ENCODE measurements around the gene CEACAM20.
"Not testable (repeated sequence)": the region's sequence is repeated elsewhere in the genome, so short reads cannot be mapped to it uniquely, and the experiment has no call there.

CEACAM20 gene

DNA sequence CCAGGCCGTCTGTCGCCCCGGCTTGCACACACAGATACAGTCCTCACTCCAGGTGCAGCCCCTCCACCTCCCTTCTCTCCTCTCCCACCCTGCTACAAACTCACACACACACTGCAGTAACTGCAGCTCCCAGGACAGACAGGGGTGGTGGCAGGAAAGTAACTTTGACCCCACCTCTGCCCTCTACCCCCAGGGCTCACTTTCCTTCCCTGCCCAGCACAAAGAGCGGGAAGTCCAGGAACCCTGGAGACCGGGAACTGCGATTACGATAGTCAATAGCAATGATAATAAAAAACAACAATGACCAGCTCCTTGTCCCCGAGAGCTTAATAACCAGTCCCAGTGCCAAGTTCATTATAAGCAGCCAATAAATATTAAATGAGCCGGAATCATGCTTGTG, at the start of gene CEACAM20:
CEACAM20 (minus strand) TSS at position 140 of the 400 bp plus-strand sequence. CDS start 166 bp downstream, outside the sequence.
- no peak for DNase-seq (ENCODE audit: low read depth)

DNA sequence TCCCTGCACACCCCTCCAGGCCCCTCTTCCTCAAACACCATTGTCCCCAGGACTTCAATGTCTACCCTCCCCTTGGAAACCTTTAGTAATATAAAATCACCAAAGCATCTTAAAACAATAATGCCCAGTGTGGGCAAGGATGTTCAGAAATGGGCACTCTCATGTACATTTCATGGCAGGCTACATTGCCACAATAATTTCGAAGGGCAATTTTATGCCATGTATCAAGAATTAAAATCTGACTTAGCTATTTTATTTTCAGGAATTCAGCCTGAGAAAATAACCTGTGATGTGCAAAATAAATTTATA, 48.0 kb upstream of the CEACAM20 start:
- DNase-seq (ENCODE audit: low read depth) = no peak

DNA sequence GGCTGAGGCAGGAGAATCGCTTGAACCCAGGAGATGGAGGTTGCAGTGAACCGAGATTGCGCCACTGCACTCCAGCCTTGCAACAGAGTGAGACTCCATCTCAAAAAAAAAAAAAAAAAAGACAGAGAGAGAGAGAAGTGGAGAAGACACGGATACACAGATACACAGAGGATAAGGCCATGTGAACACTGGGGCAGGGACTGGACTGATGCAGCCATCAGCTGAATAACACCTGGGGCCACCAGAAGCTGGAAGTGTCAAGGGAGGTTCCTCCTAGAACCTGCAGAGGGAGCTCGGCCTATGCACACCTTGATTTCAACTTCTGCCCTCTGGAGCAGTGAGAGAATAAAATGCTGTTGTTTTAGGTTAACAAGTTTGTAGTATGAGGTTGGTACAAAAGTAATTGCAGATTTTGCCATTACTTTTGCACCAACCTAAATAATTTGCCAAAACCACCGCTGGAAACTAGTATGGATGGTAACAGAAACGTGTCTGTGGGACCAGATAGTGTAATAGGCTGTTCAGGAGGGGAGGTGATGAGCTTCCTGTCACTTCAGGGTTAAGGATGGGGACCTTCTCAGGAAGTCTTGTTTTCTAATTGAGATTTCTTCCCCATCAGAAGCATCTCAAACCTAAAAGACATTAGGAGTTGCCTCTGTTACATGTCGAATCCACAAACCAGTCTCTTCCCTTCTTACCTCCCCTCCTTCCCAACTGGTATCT, 47.5 kb upstream of the CEACAM20 start:
- DNase-seq (ENCODE audit: low read depth) = no peak

DNA sequence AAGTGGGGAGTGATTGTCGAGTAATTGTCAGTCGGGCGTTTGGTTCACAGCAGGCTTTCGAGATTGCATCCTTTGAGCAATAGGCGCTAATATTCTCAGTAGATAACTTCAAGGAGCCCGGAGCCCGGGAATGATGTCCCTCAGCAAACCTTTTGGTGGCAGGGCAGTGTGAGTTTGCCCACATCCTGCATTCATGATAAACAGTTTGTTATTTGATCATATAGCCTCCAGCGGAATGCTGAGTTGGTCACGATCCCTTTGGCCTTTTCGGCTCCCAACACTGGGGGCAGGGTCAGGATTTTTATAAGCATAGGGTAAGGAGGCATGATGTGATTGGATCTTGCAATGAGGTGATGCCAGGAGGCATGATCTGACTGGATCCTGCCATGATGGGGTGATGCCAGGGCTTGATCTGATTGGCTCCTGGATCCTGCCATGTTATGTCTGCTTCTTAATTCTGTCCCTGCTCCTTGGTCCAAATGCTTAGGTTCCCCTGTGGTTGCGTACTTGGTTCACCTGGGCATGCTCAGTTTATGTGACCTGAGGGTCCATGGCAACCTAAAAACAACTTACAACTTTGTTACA, 45.7 kb upstream of the CEACAM20 start:
- DNase-seq (ENCODE audit: low read depth) = no peak

DNA sequence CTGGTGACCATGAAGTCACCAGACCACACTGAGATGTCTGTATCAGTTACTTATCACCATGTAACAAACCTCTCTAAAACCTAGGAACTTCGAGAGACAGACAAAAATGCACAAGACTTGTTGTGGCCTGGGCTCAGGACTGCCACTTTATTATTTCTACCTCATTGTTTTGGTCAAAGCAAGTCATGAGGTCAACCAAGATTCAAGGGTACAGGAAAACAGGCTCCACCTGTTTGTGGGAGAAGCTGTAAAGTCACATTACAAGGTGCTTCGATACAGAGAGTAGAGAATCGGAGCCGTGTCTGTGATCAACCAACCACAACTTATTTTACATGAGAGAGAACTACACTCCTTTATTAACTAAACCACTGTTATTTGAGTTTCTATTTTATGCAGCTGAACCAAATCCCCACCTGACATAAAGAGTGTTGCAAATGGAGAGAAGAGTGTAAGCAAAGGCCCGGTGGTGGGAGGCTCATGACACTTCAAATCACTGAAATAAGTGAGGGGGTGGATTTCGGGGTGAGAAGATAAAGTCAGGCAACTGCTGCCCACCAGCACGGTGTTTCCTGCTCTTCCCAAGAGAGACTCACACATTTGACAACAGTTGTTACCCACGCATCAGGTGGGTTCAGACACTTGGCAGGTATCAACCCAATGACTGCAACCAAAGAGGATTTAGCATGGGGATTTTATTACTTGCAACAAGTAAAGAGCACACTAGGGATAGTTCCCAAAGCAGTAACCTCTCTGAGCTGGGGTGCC, 44.9 kb upstream of the CEACAM20 start:
- DNase-seq (ENCODE audit: low read depth) = no peak

DNA sequence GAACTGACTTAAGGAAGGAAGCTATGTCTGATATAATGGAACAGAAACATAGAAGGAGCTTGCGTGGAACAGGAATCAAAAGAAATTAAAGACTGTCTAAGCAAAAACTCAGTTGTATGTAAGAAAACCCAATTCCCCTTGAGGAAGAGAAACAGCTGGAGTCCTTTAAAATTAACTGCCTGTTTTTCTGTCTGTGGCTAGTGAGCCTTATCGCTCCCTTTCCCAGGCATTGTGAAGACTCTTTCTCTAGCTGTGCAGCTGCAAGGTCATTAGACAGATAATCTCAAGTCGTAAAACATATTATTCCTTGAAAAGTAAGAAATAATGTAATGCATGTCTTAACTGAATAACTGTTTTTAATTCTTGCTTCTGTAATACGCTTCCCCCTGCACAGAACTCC, 44.2 kb upstream of the CEACAM20 start:
- DNase-seq (ENCODE audit: low read depth) = no peak

DNA sequence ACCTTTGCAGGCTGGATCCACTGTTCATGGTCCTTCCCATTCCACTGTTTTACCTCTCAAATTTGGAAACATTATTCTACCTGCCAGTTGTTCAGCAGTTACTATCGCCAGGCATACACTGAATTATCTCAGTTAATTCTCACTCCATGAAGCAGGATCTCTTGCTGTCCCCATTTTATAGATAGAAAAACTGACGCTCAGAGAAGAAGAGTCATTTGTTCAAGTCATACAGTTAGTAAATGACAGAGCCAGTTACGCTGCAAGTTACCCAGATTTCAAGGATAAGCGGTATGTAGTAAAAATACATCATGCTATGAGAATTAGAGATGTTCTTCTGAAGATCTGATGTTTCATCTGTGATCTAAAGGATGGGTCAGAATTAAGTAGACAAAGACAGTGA, 43.7 kb upstream of the CEACAM20 start:
- no peak for DNase-seq (ENCODE audit: low read depth)

DNA sequence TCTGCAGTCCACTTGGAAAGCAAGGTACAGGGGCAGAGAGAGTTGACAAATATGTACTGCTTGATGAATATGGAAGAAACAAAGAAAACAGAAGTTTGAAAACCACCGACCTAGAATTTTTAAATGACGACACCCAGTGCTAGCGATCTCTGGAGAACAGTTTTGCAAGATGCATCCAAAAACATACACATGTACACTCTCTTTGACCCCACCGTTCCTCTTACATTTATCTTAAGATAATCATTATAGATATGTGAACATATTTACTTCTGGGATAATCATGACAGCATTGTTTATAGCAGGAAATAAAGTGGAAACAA, 43.1 kb upstream of the CEACAM20 start:
- DNase-seq (ENCODE audit: low read depth) = no peak

DNA sequence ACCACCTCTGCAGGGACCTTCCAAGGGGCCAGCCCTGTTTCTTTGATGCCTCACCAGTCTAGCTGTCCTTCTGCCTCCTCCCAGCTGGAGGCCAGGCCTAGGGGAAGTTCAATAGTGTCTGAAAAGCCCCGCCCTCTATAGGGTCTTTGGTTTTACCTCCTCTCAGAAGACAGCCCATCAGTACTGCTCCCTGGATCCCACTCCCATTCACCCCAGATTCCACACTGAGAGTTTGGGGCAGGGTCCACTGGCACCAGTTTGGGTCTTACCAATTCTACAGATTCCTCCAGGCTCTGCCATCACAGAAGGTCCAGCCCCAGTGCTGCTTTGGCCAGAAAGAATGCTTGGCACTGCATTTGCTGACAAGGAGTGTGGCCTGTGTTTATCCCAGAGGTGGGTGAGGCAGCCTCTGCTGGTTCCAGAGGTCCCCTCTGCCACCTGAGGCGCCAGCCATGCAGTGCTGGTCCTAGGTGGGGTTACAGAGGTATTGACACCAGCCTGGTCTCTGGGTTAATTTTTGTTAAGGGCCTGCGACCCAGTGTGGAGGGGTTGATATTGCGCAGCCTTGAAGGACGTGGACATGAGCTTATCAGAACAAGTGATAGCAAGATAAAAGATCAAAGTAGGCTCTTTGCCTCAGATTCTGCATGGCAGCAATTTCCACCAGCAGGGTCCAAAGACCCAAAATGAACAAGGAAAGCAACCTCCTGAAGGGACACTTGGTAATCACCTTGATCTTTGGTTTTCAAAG, 42.5 kb upstream of the CEACAM20 start:
- DNase-seq (ENCODE audit: low read depth) = no peak

DNA sequence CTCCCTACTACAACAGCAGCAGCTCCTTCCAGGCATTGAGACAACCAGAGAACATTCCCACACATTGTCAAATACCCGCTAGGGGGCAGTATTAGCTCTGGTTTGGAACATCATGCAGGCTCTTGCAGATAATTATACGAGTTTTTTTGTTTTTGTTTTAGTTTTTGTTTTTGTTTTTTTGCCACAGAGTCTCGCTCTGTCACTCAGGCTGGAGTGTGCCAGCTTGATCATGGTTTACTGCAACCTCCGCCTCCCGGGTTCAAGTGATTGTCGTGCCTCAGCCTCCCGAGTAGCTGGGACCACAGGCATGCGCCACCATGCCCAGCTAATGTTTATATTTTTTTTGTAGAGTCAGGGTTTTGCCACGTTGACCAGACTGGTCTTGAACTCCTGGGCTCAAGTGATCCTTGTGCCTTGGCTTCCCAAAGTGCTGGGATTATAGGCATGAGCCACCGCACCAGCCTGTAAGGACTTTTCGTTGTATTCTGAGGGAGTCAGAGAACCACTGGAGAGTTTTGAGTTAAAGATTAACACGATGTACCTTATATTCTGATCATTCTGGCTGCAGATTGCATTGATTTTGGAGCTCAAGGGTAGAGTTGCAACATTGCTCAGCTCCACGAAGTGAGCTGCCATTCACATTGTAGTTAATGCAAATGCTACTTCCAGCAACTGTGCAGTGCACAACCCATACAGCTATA, 41.7 kb upstream of the CEACAM20 start:
- DNase-seq (ENCODE audit: low read depth) = peak; percentile 70

DNA sequence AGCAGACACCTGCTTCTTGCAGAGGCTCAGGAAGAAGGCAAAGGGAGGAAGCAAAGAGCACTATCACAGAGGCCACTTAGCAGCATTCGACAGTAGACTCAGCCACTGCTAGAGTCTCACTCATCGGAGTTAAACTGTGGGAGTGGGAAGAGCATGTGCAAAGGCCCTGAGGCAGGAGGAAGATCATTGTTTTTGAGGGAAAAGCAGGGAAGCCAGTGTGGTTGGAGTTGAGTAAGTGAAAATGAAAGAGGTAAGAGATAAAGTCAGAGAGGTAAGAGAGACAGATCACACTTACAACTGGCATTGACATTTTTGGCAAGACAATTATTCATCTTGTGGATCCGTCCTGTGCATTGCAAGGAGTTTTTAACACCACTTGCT, 41.1 kb upstream of the CEACAM20 start:
- DNase-seq (ENCODE audit: low read depth) = no peak

DNA sequence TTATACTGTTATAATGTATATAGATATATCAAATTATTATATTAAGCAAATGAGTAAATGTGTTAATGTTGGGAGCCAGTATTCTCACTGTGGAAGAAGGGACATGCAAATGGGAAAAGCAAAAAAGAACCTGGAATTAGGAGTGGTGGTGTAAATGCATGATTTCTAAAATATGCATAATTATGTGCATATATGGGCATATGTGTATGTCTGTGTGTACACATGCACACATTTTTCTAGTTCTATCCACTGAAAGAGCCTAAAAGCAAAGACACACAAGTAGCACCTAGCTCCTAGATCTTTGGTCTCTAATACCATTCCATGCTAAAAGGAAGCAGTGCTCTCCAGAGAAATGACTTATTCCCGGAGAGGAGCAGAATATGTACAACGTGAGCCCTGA, 38.3 kb upstream of the CEACAM20 start:
- DNase-seq (ENCODE audit: low read depth) = no peak

DNA sequence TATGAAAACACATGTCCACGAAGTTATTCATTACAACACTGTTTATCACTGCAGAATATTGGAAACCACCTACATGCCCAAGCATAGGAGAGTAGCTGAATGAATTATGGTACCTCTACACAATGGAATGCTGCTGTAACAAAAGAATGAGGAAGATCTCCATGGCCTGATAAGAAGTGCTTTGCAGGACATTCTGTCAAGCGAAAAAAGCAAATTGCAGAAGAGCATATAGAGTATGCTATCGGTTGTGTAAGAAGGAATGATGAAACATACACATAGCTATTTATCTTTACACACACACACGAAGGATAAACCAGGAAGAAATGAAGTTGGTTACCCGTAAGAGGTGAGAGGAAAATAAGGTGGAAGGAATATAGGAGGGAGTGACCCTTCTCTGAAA, 37.5 kb upstream of the CEACAM20 start:
- no peak for DNase-seq (ENCODE audit: low read depth)

DNA sequence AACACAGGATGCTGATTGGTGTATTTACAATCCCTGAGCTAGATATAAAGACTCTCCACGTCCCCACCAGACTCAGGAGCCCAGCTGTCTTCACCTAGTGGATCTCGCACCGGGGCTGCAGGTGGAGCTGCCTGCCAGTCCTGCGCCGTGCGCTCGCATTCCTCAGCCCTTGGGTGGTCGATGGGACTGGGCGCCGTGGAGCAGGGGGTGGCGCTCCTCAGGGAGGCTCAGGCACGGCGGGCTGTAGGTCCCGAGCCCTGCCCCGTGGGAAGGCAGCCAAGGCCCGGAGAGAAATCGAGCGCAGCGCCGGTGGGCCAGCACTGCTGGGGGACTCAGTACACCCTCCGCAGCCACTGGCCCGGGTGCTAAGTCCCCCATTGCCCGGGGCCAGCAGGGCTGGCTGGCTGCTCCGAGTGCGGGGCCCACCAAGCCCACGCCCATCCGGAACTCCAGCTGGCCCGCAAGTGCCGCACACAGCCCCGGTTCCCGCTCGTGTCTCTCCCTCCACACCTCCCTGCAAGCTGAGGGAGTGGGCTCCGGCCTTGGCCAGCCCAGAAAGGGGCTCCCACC, 33.7 kb upstream of the CEACAM20 start:
- not testable (repeated sequence) for DNase-seq (ENCODE audit: low read depth)

DNA sequence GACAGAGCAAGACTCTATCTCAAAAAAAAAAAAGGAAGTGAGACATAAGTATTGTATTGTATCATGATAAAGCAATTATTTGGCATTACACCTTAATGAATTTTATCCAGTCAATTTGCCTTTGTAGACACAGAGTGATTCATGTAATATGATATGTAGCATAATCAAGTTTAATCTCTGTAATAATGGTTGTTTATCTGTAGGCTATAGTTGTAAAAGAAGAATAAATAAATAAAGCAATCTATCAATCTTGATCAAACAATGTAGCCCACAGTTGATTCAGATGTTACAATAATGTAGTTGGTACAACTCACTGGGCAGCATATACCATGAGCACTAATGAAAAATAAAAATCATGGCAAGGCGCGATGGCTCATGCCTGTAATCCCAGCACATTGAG, 28.5 kb upstream of the CEACAM20 start:
- DNase-seq (ENCODE audit: low read depth) = no peak

DNA sequence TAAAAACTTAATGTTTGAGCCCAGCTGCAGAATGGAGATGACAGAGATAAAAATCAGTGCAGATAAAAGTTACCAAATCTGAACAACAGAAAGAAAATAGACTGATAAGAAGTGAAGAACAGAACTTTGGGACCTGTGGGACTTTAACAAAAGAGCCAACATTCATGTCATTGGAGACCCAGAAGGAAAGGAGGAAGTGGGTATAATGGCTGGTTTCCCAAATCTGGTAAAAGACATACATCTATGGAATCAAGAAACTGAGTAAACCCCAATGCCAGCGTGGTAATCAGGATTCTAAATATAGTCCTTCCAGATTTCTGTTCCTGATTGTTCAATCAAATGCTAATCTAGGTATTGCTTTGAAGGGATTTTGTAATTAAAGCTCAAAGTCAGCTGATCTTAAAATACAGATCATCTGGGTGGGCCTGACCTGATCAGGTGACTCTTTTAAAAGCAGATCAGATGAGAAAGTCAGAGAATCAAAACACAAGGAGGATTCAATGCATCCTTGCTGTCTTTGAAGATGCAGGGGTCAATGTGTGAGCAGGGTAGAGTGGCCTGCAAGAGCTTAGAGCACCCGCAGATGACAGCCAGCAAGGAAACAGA, 25.3 kb upstream of the CEACAM20 start:
- DNase-seq (ENCODE audit: low read depth) = no peak

DNA sequence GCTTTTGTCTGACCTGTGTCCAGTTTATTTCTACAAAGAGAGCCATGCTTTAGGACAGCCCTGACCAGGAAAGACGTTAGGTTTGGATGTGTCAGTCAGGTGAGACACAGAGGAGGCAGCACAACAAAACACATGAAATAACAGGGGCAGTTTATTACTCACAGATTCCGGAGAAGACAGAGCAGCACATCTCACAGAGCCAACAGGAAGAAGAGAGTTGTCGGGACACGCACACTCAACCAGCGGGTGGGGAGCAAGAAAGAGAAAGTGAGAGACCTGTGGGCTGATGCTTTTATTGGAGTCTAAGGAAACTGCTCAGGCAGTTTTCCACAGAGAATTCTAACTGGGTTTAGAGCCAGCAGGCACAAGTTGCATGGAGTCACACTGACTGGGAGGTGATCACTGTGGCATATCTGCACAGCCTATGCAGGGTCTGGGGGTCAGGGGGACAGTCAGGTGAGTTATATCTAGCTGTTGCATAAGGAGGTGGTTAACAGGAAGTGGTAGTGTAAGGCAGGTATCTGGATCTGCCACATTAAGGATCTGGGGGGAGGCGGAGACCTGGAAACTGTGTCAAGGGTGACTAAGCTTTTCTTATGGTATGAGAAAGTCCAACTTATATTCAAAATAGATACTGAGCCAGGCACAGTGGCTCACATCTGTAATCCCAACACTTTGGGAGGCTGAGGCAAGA, 24.1 kb upstream of the CEACAM20 start:
- DNase-seq (ENCODE audit: low read depth) = no peak

DNA sequence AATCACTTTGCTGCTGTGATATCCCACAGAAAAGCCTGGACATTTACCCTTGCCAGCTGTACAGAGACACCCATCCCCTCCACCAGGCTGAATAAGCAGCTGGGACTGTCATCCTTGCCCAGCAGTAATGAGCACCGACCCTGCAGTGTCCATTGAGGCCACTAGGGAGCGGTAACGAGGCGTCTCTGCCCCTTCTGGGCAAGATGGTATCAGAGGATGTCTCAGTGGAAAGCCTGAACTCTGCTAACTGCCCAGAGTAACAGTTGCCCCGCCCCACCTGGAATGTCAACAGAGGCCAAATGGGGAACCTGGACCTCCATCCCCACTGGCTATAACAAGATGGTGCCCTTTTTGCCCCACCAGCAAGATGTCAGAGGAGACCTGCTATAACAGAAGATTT, 22.8 kb upstream of the CEACAM20 start:
- DNase-seq (ENCODE audit: low read depth) = peak; percentile 4

DNA sequence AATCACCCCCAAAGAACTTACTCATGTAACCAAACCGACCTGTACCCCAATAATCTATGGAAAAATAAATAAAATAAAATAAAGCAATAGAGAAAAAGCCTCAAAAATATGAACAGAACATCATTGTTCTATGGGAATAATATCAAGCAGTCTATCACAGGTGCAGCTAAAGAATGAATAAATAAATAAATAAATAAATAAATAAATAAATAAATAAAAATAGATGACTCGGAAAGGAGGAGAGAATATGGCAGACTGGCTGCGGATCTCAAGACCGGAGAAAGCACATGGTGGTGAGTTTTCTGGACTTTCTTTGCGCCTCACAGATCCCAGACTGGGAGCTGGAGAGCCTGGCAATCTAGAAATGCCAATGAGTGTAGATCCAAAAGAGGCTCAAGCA, 22.4 kb upstream of the CEACAM20 start:
- no peak for DNase-seq (ENCODE audit: low read depth)

DNA sequence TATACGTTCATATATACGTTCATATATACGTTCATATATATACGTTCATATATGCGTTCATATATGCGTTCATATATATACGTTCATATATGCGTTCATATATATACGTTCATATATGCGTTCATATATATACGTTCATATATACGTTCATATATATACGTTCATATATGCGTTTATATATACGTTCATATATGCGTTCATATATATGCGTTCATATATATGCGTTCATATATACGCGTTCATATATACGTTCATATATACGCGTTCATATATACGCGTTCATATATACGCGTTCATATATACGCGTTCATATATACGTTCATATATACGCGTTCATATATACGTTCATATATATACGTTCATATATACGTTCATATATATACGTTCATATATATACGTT, 21.5 kb upstream of the CEACAM20 start:
- DNase-seq (ENCODE audit: low read depth) = not testable (repeated sequence)

DNA sequence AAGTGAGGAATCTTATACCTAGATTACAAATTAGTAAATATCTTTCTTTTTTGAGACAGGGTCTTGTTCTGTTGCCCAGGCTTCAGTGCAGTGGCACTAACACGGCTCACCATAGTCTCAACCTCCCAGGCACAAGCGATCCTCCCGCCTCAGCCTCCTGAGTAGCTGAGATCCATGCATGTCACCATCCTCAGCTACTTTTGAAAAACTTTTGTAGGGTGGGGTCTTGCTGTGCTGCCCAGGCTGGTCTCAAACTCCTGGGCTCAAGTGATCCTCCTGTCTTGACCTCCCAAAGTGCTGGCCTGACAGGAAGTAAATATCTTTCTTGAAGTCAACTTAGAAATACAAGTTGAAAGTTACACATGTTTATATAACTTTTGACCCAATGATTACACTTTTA, 20.0 kb upstream of the CEACAM20 start:
- DNase-seq (ENCODE audit: low read depth) = no peak
